Frontal cortex (tissue), 4 donors: ENCODE measurements around the gene NOTCH1. TPM values are rescaled to one million over a fixed set of nuclear protein-coding genes. Genes with fewer than 3 reads are reported as not detected.

ENCODE experiments used
- DNase-seq, 2 donors: peaks; one replicate each; pipeline ENCODE4 v3.0.0; 2012; ENCODE audit warnings: low spot score in 2 of 2
- FAIRE-seq: peaks from 2 replicates; lab custom pipeline; 2012; peaks lifted over from hg19 to GRCh38; lab: Jason Lieb, UNC
- total RNA-seq: library from RNA; depleted of rRNA; stranded (reverse); fragments of >200 nt; gene quantifications from one replicate; pipeline ENCODE4 v1.2.3, GENCODE V29; 2014
- donor health status: control.
- donor health status: control.
- donor health status: control.

NOTCH1 gene
- total RNA-seq, 1 donor from 2014 or later, result 15.9 TPM

- FAIRE-seq (no peak), DNase-seq (no peak)
Observed at GRCh38 chr9:136549010-136549980, 3.4 kb upstream of the NOTCH1 start.

GRCh38 chr9:136547508-136548215, 1.8 kb upstream of the NOTCH1 start:
- FAIRE-seq (no peak), DNase-seq (no peak)

- FAIRE-seq, result no peak
- DNase-seq, result no peak
Observed at GRCh38 chr9:136546697-136547501, 1.1 kb upstream of the NOTCH1 start.

- FAIRE-seq, result no peak
Observed at GRCh38 chr9:136545692-136545964, 220 bp downstream of the NOTCH1 start.

GRCh38 chr9:136544964-136545691, 720 bp downstream of the NOTCH1 start:
- no peak for FAIRE-seq
- no peak for DNase-seq

More at GRCh38 chr9:136545692-136545964, 220 bp downstream of the NOTCH1 start:
- DNase-seq, result no peak

GRCh38 chr9:136544548-136544963, 1.3 kb downstream of the NOTCH1 start:
- no peak for FAIRE-seq
- peak; percentile 82 to 94 for DNase-seq

- no peak for FAIRE-seq
- DNase-seq, result peak in 1 of 2 donors; percentile 90
Observed at GRCh38 chr9:136543830-136544547, 1.9 kb downstream of the NOTCH1 start.

GRCh38 chr9:136543280-136543679, 2.6 kb downstream of the NOTCH1 start:
- no peak for FAIRE-seq
- no peak for DNase-seq

GRCh38 chr9:136542241-136543040, 3.4 kb downstream of the NOTCH1 start:
- FAIRE-seq (no peak), DNase-seq (peak in 1 of 2 donors; percentile 47)

GRCh38 chr9:136541709-136542108, 4.1 kb downstream of the NOTCH1 start:
- DNase-seq, result peak in 1 of 2 donors; percentile 51
- no peak for FAIRE-seq

GRCh38 chr9:136541179-136541578, 4.7 kb downstream of the NOTCH1 start:
- FAIRE-seq (no peak), DNase-seq (no peak)

- FAIRE-seq, result no peak
- DNase-seq, result peak; percentile 63 to 78
Observed at GRCh38 chr9:136539427-136540421, 6.1 kb downstream of the NOTCH1 start.

- DNase-seq (peak in 1 of 2 donors; percentile 56), FAIRE-seq (no peak)
Observed at GRCh38 chr9:136538599-136539426, 7.0 kb downstream of the NOTCH1 start.

GRCh38 chr9:136537896-136538598, 7.8 kb downstream of the NOTCH1 start:
- DNase-seq (no peak), FAIRE-seq (no peak)

- DNase-seq (no peak), FAIRE-seq (no peak)
Observed at GRCh38 chr9:136537411-136537810, 8.4 kb downstream of the NOTCH1 start.
